ENCODE results near the gene TXNDC8.

GRCh38 chr9:110364451-110364850, 26.8 kb upstream of the TXNDC8 start:
- no peak for TF ChIP-seq POLR2A (IDR thresholded peaks at IDR 0.05)
- TF ChIP-seq CTCF (IDR thresholded peaks at IDR 0.05): no peak
